Measurements from ENCODE around the gene ARHGAP23.

- TF ChIP-seq CTCF (conservative IDR thresholded peaks at IDR 0.05) (no peak), ZFX (IDR thresholded peaks at IDR 0.05) (no peak)
Measured at GRCh38 chr17:38532451-38532850, 104.2 kb downstream of the ARHGAP23 start.

Measured in C4-2B (cell line).